WTC11 (cell line): ENCODE measurements around the gene CCNG2. TPM values are rescaled to one million over a fixed set of nuclear protein-coding genes. Genes with fewer than 3 reads are reported as not detected.

Experiments
- ATAC-seq: fragments of 200-7000 bp; cut with Tn5 transposase; 2 replicates; pipeline ENCODE4 v1.10.0; 2021; ENCODE audit warnings: mild to moderate bottlenecking, moderate library complexity
- CTCF ChIA-PET: fragments of 300-600 bp; sonication (Branson Sonifier 250); formaldehyde crosslinking; loops from one replicate; lab custom pipeline; 2021; ENCODE audit warnings: antibody characterized with exemption; lab: Charles Lee
- POLR2A ChIA-PET: fragments of 350-600 bp; sonication (Branson Sonifier 250); formaldehyde crosslinking; loops from one replicate; lab custom pipeline; 2021; ENCODE audit warnings: antibody characterized with exemption; lab: Charles Lee
- DNase-seq: peaks from one replicate; pipeline ENCODE4 v3.0.0; 2021; ENCODE audit warnings: low spot score
- H3K27ac Mint-ChIP-seq: 2 replicates; pipeline ENCODE4 v1.8.0; 2021; ENCODE audit warnings: mixed read lengths
- H3K27me3 Mint-ChIP-seq: 2 replicates; pipeline ENCODE4 v1.8.0; 2021; ENCODE audit warnings: low read depth, mild to moderate bottlenecking, moderate library complexity, mixed read lengths
- H3K36me3 Mint-ChIP-seq: 2 replicates; pipeline ENCODE4 v1.8.0; 2021; ENCODE audit warnings: mixed read lengths
- H3K4me1 Mint-ChIP-seq: 2 replicates; pipeline ENCODE4 v1.8.0; 2022; ENCODE audit warnings: mixed read lengths
- H3K4me3 Mint-ChIP-seq: 2 replicates; pipeline ENCODE4 v1.8.0; 2021; ENCODE audit warnings: mild to moderate bottlenecking, moderate library complexity, mixed read lengths
- H3K9me3 Mint-ChIP-seq: 2 replicates; pipeline ENCODE4 v1.8.0; 2021; ENCODE audit warnings: mixed read lengths
- AFF4 ChIP-seq: sonication (generic); formaldehyde crosslinking; IDR thresholded peaks from 2 replicates; pipeline ENCODE4 v1.8.1; 2023; ENCODE audit warnings: mild to moderate bottlenecking, missing genetic modification reagents, borderline replicate concordance
- ATF2 ChIP-seq: sonication (generic); formaldehyde crosslinking; IDR thresholded peaks from 2 replicates; pipeline ENCODE4 v1.8.1; 2022; ENCODE audit warnings: low read depth, missing genetic modification reagents, borderline replicate concordance
- CTCF ChIP-seq: fragments of 200-600 bp; IDR thresholded peaks from 2 replicates; pipeline ENCODE4 v1.8.0; 2022; ENCODE audit warnings: antibody characterized with exemption
- ETV6 ChIP-seq: sonication (generic); formaldehyde crosslinking; IDR thresholded peaks from 2 replicates; pipeline ENCODE4 v1.8.1; 2022; ENCODE audit warnings: mild to moderate bottlenecking, missing genetic modification reagents
- FOXJ3 ChIP-seq: sonication (generic); formaldehyde crosslinking; IDR thresholded peaks from 2 replicates; pipeline ENCODE4 v1.9.0; 2021; ENCODE audit warnings: missing genetic modification reagents, mild to moderate bottlenecking, borderline replicate concordance
- HMGXB4 ChIP-seq: sonication (generic); formaldehyde crosslinking; IDR thresholded peaks from 2 replicates; pipeline ENCODE4 v1.8.1; 2023; ENCODE audit warnings: mild to moderate bottlenecking, moderate library complexity, missing genetic modification reagents
- JAZF1 ChIP-seq: fragments of 250-450 bp; sonication (Bioruptor Pico); IDR thresholded peaks from 2 replicates; pipeline ENCODE4 v1.9.0; 2021; ENCODE audit warnings: moderate library complexity, mild to moderate bottlenecking, inconsistent platforms
- JUN ChIP-seq: sonication (generic); formaldehyde crosslinking; IDR thresholded peaks from 2 replicates; pipeline ENCODE4 v1.8.0; 2023; ENCODE audit warnings: mild to moderate bottlenecking, missing genetic modification reagents
- KAT7 ChIP-seq: sonication (generic); formaldehyde crosslinking; IDR thresholded peaks from 2 replicates; pipeline ENCODE4 v1.8.1; 2023; ENCODE audit warnings: missing genetic modification reagents, mild to moderate bottlenecking, borderline replicate concordance
- MYBL2 ChIP-seq: sonication (generic); formaldehyde crosslinking; IDR thresholded peaks from 2 replicates; pipeline ENCODE4 v1.8.1; 2023; ENCODE audit warnings: mild to moderate bottlenecking, moderate library complexity, missing genetic modification reagents
- NR1H2 ChIP-seq: sonication (generic); formaldehyde crosslinking; IDR thresholded peaks from 2 replicates; pipeline ENCODE4 v1.9.0; 2021; ENCODE audit warnings: mild to moderate bottlenecking, moderate library complexity, missing genetic modification reagents
- SMAD4 ChIP-seq: sonication (generic); formaldehyde crosslinking; IDR thresholded peaks from 2 replicates; pipeline ENCODE4 v1.8.0; 2022; ENCODE audit warnings: mild to moderate bottlenecking, missing genetic modification reagents
- ZNF138 ChIP-seq: sonication (generic); formaldehyde crosslinking; conservative IDR thresholded peaks from 2 replicates; pipeline ENCODE4 v1.8.1; 2022; ENCODE audit warnings: mild to moderate bottlenecking, moderate library complexity, missing genetic modification reagents
- ZSCAN18 ChIP-seq: fragments of 250-450 bp; sonication (Bioruptor Pico); IDR thresholded peaks from 2 replicates; pipeline ENCODE4 v2.1.2; 2022; ENCODE audit warnings: mild to moderate bottlenecking, moderate library complexity
- total RNA-seq: library from RNA; stranded (reverse); gene quantifications from 3 replicates; pipeline ENCODE4 v1.2.3, GENCODE V29; 2021

CCNG2 gene
- total RNA-seq, 1 experiment from 2014 or later, result 18.9 TPM

- POLR2A ChIA-PET, result interaction anchor here (0.7 to 4.0 kb wide), 3 partner anchors 34 to 80 kb away, joined by 5 to 32 read pairs (median 7); partner anchors contain the start of gene CCNI
- TF ChIP-seq ZNF138 (CRISPR knock-in tag), result no peak
- TF ChIP-seq JUN (CRISPR knock-in tag), result no peak
- TF ChIP-seq ZSCAN18 (CRISPR knock-in tag), result no peak
- no peak for TF ChIP-seq CTCF
- TF ChIP-seq HMGXB4 (CRISPR knock-in tag), result no peak
- no peak for TF ChIP-seq MYBL2 (CRISPR knock-in tag)
- no peak for TF ChIP-seq FOXJ3
- TF ChIP-seq, all 79 proteins: peak for 0
- ATAC-seq, result no peak
- CTCF ChIA-PET, result interaction anchor here (1.0 to 3.5 kb wide), 4 partner anchors 26 to 60 kb away, joined by 3 to 20 read pairs (median 5); no protein-coding TSS in a partner anchor
- DNase-seq, result no peak
- Mint-ChIP-seq H3K27me3 (no peaks in the 10 kb centered on the region; the same call in 1 of the 2 replicates), H3K4me1 (peaks cover 57% of the 10 kb centered on the region), H3K36me3 (peaks cover 11% of the 10 kb centered on the region), H3K27ac (peak overlapping the region; percentile 100), H3K9me3 (peaks cover 8% of the 10 kb centered on the region), H3K4me3 (peak overlapping the region; percentile 97)
Measured at GRCh38 chr4:77154761-77155499, 2.1 kb upstream of the CCNG2 start.

GRCh38 chr4:77155631-77156452, 1.2 kb upstream of the CCNG2 start:
- H3K27me3 Mint-ChIP-seq, result no peaks in the 10 kb centered on the region; the same call in 1 of the 2 replicates
- ChIA-PET CTCF (interaction anchor here (1.0 to 3.5 kb wide), 6 partner anchors 25 to 203 kb away, joined by 3 to 20 read pairs (median 4); no protein-coding TSS in a partner anchor), POLR2A (interaction anchor here (0.6 to 4.0 kb wide), 6 partner anchors 19 to 978 kb away, joined by 3 to 32 read pairs (median 4); partner anchors contain the start of gene CCNI)
- peak overlapping the region; percentile 100 for H3K27ac Mint-ChIP-seq
- TF ChIP-seq NR1H2 (no peak), ETV6 (CRISPR knock-in tag) (no peak), ATF2 (CRISPR knock-in tag) (no peak), KAT7 (CRISPR knock-in tag) (no peak), JAZF1 (CRISPR knock-in tag) (no peak), AFF4 (CRISPR knock-in tag) (no peak), SMAD4 (CRISPR knock-in tag) (no peak)
- H3K36me3 Mint-ChIP-seq, result peaks cover 16% of the 10 kb centered on the region
- H3K4me1 Mint-ChIP-seq, result peaks cover 57% of the 10 kb centered on the region
- no peak for ATAC-seq
- peaks cover 4% of the 10 kb centered on the region for H3K9me3 Mint-ChIP-seq
- peak overlapping the region; percentile 97 for H3K4me3 Mint-ChIP-seq
- DNase-seq, result no peak
